ENCODE results near the gene ZC3H12C.

ZC3H12C gene

DNA sequence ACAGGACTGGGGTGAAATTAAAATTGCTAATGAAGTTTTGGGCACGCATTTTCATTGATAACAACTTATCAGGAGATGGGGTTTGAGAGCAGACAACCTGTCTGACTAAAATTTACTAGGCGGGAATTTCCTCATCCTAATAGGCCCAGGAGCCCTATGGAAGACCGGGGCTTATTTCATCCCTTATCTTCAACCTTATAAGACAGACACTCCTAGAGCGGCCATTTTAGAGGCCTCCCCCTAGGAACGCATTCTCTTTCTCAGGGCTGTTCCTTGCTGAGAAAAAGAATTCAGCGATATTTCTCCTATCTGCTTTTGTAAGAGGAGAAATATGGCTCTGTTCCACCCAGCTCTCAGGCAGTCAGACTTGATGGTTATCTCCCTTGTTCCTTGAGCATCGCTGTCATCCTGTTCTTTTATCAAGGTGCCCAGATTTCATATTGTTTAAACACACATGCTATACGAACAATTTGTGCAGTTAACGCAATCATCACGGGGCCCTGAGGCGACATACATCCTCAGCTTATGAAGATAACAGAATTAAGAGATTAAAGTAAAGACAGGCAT, 39.3 kb upstream of the ZC3H12C start:
- Histone ChIP-seq H3K27me3 (replicated peaks) (no peaks in the 10 kb centered on the region), H3K36me3 (replicated peaks) (no peaks in the 10 kb centered on the region), H3K27ac (no peak overlapping the region), H3K4me3 (ENCODE audit: low read depth, low read length) (no peak overlapping the region)
- TF ChIP-seq, protein P1, sequence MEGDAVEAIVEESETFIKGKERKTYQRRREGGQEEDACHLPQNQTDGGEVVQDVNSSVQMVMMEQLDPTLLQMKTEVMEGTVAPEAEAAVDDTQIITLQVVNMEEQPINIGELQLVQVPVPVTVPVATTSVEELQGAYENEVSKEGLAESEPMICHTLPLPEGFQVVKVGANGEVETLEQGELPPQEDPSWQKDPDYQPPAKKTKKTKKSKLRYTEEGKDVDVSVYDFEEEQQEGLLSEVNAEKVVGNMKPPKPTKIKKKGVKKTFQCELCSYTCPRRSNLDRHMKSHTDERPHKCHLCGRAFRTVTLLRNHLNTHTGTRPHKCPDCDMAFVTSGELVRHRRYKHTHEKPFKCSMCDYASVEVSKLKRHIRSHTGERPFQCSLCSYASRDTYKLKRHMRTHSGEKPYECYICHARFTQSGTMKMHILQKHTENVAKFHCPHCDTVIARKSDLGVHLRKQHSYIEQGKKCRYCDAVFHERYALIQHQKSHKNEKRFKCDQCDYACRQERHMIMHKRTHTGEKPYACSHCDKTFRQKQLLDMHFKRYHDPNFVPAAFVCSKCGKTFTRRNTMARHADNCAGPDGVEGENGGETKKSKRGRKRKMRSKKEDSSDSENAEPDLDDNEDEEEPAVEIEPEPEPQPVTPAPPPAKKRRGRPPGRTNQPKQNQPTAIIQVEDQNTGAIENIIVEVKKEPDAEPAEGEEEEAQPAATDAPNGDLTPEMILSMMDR (IDR thresholded peaks at IDR 0.05; ENCODE audit: low read depth, low read length, missing control alignments): no peak
- DNase-seq: no peak
- in situ Hi-C loops (cut with HindIII; ENCODE audit: low pct_ligation_motif_present, low sequenced_read_pairs): no loop called here

DNA sequence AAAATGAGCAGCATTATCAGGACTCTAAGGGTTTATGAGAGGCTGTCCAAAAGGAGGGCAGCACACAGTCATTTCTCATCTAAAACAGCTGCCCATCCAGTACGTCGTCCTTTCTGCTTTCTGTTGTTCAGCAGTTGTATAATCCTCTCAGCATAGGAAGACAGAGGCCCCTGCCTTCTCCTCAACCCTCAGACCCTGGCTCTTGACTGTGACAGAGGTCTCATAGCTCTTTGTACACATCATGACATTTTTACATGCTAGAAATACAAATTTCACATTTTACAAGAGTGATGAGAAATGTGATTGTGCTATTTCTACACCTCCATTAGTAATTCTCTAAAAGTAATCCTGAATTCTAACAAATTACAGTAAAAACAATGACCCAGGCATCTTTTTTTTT, 36.2 kb upstream of the ZC3H12C start:
- in situ Hi-C loops (cut with HindIII; ENCODE audit: low pct_ligation_motif_present, low sequenced_read_pairs): no loop called here
- TF ChIP-seq, protein P1 (IDR thresholded peaks at IDR 0.05; ENCODE audit: low read depth, low read length, missing control alignments): no peak
- Histone ChIP-seq H3K4me3 (ENCODE audit: low read depth, low read length) (no peak overlapping the region), H3K27ac (no peak overlapping the region), H3K27me3 (replicated peaks) (no peaks in the 10 kb centered on the region), H3K36me3 (replicated peaks) (no peaks in the 10 kb centered on the region)
- DNase-seq: no peak

DNA sequence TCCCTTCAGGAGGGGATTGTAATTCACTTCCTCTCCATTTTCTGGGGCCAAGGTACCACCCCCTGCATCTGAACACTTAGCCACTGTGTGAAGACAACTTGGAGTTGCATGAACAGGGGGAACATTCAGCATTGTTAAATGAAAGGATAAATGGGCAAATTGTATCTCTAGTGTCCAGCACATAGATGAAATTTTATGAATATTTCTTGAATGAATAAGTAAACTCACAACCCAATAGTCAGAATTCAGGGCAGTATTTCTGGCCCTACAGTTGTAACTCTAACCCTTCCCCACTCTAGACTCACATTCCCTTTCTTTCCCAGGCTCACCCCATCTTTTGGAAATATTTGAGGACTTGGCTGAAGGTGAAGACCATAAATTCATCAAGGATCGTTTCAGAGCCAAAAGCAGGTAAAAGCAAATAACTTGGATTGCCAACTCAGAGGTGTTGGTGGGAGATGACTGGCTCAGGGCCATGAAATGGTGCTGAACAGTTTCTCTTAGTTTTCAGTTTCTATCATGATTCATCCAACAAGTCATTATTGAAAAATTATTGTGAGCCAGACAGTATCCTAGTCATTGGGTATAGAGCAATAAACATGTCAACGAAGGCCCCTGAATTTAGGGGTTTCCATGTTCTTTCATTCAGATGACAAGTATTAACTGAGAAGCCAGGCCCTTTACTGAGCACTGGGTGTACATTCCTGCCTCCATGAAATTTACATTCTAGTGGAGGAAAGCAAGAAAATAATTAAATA, 33.3 kb upstream of the ZC3H12C start:
- no peak overlapping the region for H3K27ac ChIP-seq
- TF ChIP-seq, protein P1 (IDR thresholded peaks at IDR 0.05; ENCODE audit: low read depth, low read length, missing control alignments): no peak
- H3K27me3 ChIP-seq (replicated peaks): no peaks in the 10 kb centered on the region
- no peaks in the 10 kb centered on the region for H3K36me3 ChIP-seq (replicated peaks)
- in situ Hi-C loops (cut with HindIII; ENCODE audit: low pct_ligation_motif_present, low sequenced_read_pairs): no loop called here
- no peak overlapping the region for H3K4me3 ChIP-seq (ENCODE audit: low read depth, low read length)
- no peak for DNase-seq

DNA sequence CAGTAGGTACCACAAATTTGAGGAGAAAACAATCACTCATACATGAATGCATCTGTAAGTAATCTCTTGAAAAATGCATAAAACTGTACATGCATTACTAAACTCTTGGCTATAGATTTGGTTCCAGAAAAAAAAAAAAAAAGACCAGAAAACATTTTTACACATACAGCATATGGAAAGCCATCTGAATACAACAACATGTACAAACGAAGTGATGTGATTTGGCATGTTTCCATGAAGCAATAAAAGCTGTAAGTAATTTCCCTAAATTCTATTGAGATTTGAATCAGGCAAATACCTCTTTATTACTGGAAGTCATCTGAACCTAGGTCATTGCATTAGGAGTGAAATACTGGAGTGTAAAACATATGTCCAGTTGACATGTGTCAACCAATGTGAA, 31.9 kb upstream of the ZC3H12C start:
- DNase-seq: no peak
- no peaks in the 10 kb centered on the region for H3K27me3 ChIP-seq (replicated peaks)
- no peak overlapping the region for H3K27ac ChIP-seq
- no peaks in the 10 kb centered on the region for H3K36me3 ChIP-seq (replicated peaks)
- in situ Hi-C loops (cut with HindIII; ENCODE audit: low pct_ligation_motif_present, low sequenced_read_pairs): no loop called here
- TF ChIP-seq, protein P1 (IDR thresholded peaks at IDR 0.05; ENCODE audit: low read depth, low read length, missing control alignments): no peak
- H3K4me3 ChIP-seq (ENCODE audit: low read depth, low read length): no peak overlapping the region

DNA sequence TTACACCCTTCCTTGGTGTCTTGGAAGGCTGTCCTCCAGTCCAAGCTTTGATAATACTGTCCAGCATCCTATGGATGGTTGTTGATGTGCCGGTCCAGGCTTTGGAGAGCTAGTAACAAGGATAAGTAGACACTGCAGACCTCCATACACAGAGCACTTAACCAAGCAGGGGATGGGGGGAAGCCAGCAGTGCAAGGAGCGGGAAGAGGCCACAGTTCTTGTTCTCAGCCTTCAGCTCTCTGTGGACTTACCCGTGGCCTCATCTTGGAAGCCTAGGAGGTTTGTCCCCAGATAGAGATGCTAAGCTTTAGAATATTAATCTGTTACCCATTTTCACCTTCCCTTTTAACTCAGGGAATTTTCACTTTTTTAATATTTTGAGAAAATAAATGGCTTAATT, 30.9 kb upstream of the ZC3H12C start:
- DNase-seq: no peak
- Histone ChIP-seq H3K27ac (no peak overlapping the region), H3K27me3 (replicated peaks) (no peaks in the 10 kb centered on the region), H3K36me3 (replicated peaks) (no peaks in the 10 kb centered on the region), H3K4me3 (ENCODE audit: low read depth, low read length) (no peak overlapping the region)
- in situ Hi-C loops (cut with HindIII; ENCODE audit: low pct_ligation_motif_present, low sequenced_read_pairs): no loop called here
- TF ChIP-seq, protein P1 (IDR thresholded peaks at IDR 0.05; ENCODE audit: low read depth, low read length, missing control alignments): no peak

All from brain microvascular endothelial cell (primary cell).